ENCODE measurements around the gene POLD1. TPM values are rescaled to one million over a fixed set of nuclear protein-coding genes. Genes with fewer than 3 reads are reported as not detected.
"Not testable (repeated sequence)": the region's sequence is repeated elsewhere in the genome, so short reads cannot be mapped to it uniquely, and the experiment has no call there.

Gene POLD1
- total and polyA plus RNA-seq, 4 donors, result 7.5 to 57.1 (median 8.2) TPM

DNA sequence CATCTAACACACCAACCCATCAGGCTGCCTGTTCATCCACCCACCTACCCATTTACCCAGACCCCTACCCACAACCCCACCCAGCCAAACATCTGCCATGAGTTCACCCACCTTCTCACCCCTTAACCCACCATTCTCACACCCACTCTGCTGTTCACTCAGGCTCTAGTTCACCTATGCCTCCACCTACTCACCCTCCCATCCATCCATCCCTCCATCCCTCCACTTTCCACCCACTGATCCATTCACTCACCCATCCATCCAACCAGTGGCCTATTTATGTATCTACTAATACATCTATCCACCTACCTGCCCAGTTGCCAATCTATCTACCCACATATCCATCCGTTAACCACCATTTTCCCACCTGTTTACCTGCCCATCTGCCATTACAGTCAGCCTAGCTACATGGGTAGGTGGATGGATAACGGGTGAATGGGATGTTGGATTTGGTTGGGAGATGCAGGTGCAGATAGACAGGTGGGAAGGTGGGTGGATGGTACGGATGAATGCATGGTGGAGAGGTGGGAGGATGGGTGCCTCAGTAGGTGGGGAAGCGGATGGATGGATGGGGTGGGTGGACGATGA is 53.8 kb downstream of the POLD1 start:
- H3K27me3 ChIP-seq (ENCODE audit: control insufficient read depth in 4 of 4, insufficient read depth in 4 of 4, low read length in 3 of 4), result peaks cover 0 to under 1% (median 0%) of the 10 kb centered on the region in 4 donors
- H3K4me3 ChIP-seq (ENCODE audit: low read depth in 1 of 3, low read length in 3 of 3), result no peak overlapping the region
- DNase-seq (ENCODE audit: low spot score), result no peak
- no peak for TF ChIP-seq FOXA1 (IDR thresholded peaks at IDR 0.05)
- no peak for TF ChIP-seq NR2F2 (IDR thresholded peaks at IDR 0.05)
- TF ChIP-seq GABPA (IDR thresholded peaks at IDR 0.05 in 1 of 2, conservative IDR thresholded peaks at IDR 0.05 in 1 of 2), result no peak
- TF ChIP-seq, protein P1, sequence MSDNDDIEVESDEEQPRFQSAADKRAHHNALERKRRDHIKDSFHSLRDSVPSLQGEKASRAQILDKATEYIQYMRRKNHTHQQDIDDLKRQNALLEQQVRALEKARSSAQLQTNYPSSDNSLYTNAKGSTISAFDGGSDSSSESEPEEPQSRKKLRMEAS (IDR thresholded peaks at IDR 0.05), result no peak
- no peak overlapping the region for H3K9ac ChIP-seq (ENCODE audit: low read depth in 1 of 2, low read length in 2 of 2)
- no peak overlapping the region for H3K27ac ChIP-seq (ENCODE audit: low read depth in 1 of 2, low read length in 2 of 2)
- WGBS, result 85% methylated on average over 5 of the region's 5 CpGs
- H3K9me3 ChIP-seq (ENCODE audit: control insufficient read depth in 4 of 4, low read length in 3 of 4), result no peaks in the 10 kb centered on the region
- no peaks in the 10 kb centered on the region for H3K36me3 ChIP-seq (ENCODE audit: control insufficient read depth in 4 of 4, insufficient read depth in 3 of 4, low read depth in 1 of 4, low read length in 3 of 4)
- H3K4me1 ChIP-seq (ENCODE audit: control insufficient read depth in 4 of 4, insufficient read depth in 4 of 4, low read length in 3 of 4), result no peaks in the 10 kb centered on the region

GRCh38 chr19:50439130-50439529 is 55.0 kb downstream of the POLD1 start:
- WGBS, result 82% methylated on average over 2 of the region's 2 CpGs
- not testable (repeated sequence) for H3K9me3 ChIP-seq (ENCODE audit: control insufficient read depth in 4 of 4, low read length in 3 of 4); H3K36me3 ChIP-seq (ENCODE audit: control insufficient read depth in 4 of 4, insufficient read depth in 3 of 4, low read depth in 1 of 4, low read length in 3 of 4); DNase-seq (ENCODE audit: low spot score); H3K27me3 ChIP-seq (ENCODE audit: control insufficient read depth in 4 of 4, insufficient read depth in 4 of 4, low read length in 3 of 4); H3K4me3 ChIP-seq (ENCODE audit: low read depth in 1 of 3, low read length in 3 of 3); H3K4me1 ChIP-seq (ENCODE audit: control insufficient read depth in 4 of 4, insufficient read depth in 4 of 4, low read length in 3 of 4); H3K9ac ChIP-seq (ENCODE audit: low read depth in 1 of 2, low read length in 2 of 2); H3K27ac ChIP-seq (ENCODE audit: low read depth in 1 of 2, low read length in 2 of 2)

- no peak for DNase-seq (ENCODE audit: low spot score)
Observed at GRCh38 chr19:50444059-50444458, 59.9 kb downstream of the POLD1 start.

DNA sequence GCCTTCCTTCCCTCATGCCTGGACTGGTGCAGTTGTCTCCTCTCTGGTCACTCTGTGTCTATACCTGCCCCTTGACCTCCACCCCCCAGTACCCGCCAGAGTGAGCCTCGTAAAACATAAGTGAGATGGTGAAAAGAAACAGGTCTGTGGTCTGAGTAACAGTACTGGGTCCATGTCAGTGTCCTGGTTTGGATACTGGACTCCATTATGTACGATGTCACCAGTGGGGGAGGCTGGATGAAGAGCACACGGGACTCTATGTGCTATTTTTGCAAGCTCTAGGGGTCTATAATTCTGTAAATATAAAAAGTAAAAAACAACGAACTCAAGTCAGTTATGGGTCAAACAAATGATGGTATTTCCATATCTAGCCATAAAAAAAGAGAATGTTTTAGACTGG is 62.9 kb downstream of the POLD1 start:
- DNase-seq (ENCODE audit: low spot score), result no peak
- no peak overlapping the region for H3K4me3 ChIP-seq (ENCODE audit: low read depth in 1 of 3, low read length in 3 of 3)
- H3K9me3 ChIP-seq (ENCODE audit: control insufficient read depth in 4 of 4, low read length in 3 of 4), result no peaks in the 10 kb centered on the region
- peaks cover 0 to 2% (median 0%) of the 10 kb centered on the region in 4 donors for H3K27me3 ChIP-seq (ENCODE audit: control insufficient read depth in 4 of 4, insufficient read depth in 4 of 4, low read length in 3 of 4)
- no peak overlapping the region for H3K9ac ChIP-seq (ENCODE audit: low read depth in 1 of 2, low read length in 2 of 2)
- H3K27ac ChIP-seq (ENCODE audit: low read depth in 1 of 2, low read length in 2 of 2), result no peak overlapping the region
- no peaks in the 10 kb centered on the region for H3K36me3 ChIP-seq (ENCODE audit: control insufficient read depth in 4 of 4, insufficient read depth in 3 of 4, low read depth in 1 of 4, low read length in 3 of 4)
- no peaks in the 10 kb centered on the region for H3K4me1 ChIP-seq (ENCODE audit: control insufficient read depth in 4 of 4, insufficient read depth in 4 of 4, low read length in 3 of 4)
- 86% methylated on average over 5 of the region's 5 CpGs for WGBS
- TF ChIP-seq FOXA1 (IDR thresholded peaks at IDR 0.05) (no peak), TAF1 (conservative IDR thresholded peaks at IDR 0.05) (no peak), NR2F2 (IDR thresholded peaks at IDR 0.05) (no peak), SP1 (IDR thresholded peaks at IDR 0.05) (no peak), JUND (IDR thresholded peaks at IDR 0.05) (no peak), GABPA (IDR thresholded peaks at IDR 0.05 in 1 of 2, conservative IDR thresholded peaks at IDR 0.05 in 1 of 2) (no peak), FOXA2 (IDR thresholded peaks at IDR 0.05) (no peak), HNF4A (conservative IDR thresholded peaks at IDR 0.05) (no peak), REST (IDR thresholded peaks at IDR 0.05) (no peak), HNF4G (IDR thresholded peaks at IDR 0.05) (no peak), ATF3 (IDR thresholded peaks at IDR 0.05) (no peak), CTCF (IDR thresholded peaks at IDR 0.05; ENCODE audit: low read depth, low read length, missing input control) (no peak), RAD21 (IDR thresholded peaks at IDR 0.05) (no peak)
- TF ChIP-seq, protein P1 (IDR thresholded peaks at IDR 0.05), result no peak

More at GRCh38 chr19:50444059-50444458, 59.9 kb downstream of the POLD1 start:
- H3K27ac ChIP-seq (ENCODE audit: low read depth in 1 of 2, low read length in 2 of 2), result no peak overlapping the region
- H3K4me1 ChIP-seq (ENCODE audit: control insufficient read depth in 4 of 4, insufficient read depth in 4 of 4, low read length in 3 of 4), result no peaks in the 10 kb centered on the region
- H3K9me3 ChIP-seq (ENCODE audit: control insufficient read depth in 4 of 4, low read length in 3 of 4), result no peaks in the 10 kb centered on the region
- H3K9ac ChIP-seq (ENCODE audit: low read depth in 1 of 2, low read length in 2 of 2), result no peak overlapping the region
- WGBS, result 60% methylated on average over 1 of the region's 1 CpG
- H3K36me3 ChIP-seq (ENCODE audit: control insufficient read depth in 4 of 4, insufficient read depth in 3 of 4, low read depth in 1 of 4, low read length in 3 of 4), result no peaks in the 10 kb centered on the region
- H3K27me3 ChIP-seq (ENCODE audit: control insufficient read depth in 4 of 4, insufficient read depth in 4 of 4, low read length in 3 of 4), result peaks cover 0 to 2% (median 0%) of the 10 kb centered on the region in 4 donors
- TF ChIP-seq NR2F2 (IDR thresholded peaks at IDR 0.05) (no peak), ATF3 (IDR thresholded peaks at IDR 0.05) (no peak), HNF4A (conservative IDR thresholded peaks at IDR 0.05) (no peak), EGR1 (IDR thresholded peaks at IDR 0.05; ENCODE audit: low read depth in 2 of 2) (no peak)
- TF ChIP-seq, protein P1 (IDR thresholded peaks at IDR 0.05), result no peak
- H3K4me3 ChIP-seq (ENCODE audit: low read depth in 1 of 3, low read length in 3 of 3), result no peak overlapping the region

Data from liver (tissue), 9 donors.